Stimulated activated CD8-positive, alpha-beta memory T cell treated with anti-CD3 and anti-CD28 coated beads, Interleukin-4, amount 100 ng/mL, for 1 hour (primary cell): Measurements from ENCODE around the gene GRM5.
A peak's percentile ranks its signal among the peaks of the same experiment; 100 is the strongest.
"Not testable (repeated sequence)": the region's sequence is repeated elsewhere in the genome, so short reads cannot be mapped to it uniquely, and the experiment has no call there.

Experiments
- DNase-seq, 2 donors: peaks; one replicate each; pipeline ENCODE4 v3.0.0-alpha.2; 2020; ENCODE audit warnings: low read depth in 2 of 2, low spot score in 1 of 2

GRM5 gene

DNA sequence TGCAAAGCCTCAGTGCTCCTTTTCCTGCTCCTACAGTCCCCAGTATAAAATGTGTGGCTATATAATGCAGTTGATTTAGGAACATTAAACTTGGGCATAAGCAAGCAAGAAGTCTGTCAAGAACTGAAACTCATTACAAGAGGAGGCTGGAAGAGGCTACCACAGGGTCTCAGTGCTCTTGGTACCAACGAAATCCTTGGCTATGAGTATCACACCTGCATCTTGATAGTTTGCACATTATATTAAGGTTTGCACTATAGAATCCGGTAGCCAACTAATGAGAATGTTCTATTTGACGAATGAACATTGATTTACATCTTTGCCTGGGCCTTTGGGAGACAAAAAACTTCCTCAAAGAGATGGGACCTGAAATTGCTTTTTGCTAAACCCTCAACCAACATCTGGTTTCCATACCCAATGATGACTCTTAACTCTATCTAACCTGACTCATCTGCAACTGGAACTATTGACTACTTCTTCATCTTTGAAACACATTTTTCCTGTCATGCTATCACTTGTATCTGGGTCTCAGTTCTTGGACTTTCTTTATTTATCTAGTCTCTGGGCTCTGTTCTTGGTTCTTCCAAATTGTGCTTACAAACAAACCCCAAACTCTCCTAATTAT, 521.0 kb downstream of the GRM5 start:
- DNase-seq: no peak

- peak; percentile 29 to 50 for DNase-seq
Observed at GRCh38 chr11:88543902-88544655, 521.7 kb downstream of the GRM5 start.

- DNase-seq: no peak
Observed at GRCh38 chr11:88541006-88541405, 524.8 kb downstream of the GRM5 start.

- DNase-seq: no peak
Observed at GRCh38 chr11:88538098-88538497, 527.7 kb downstream of the GRM5 start.

GRCh38 chr11:88537613-88538012, 528.2 kb downstream of the GRM5 start:
- no peak for DNase-seq

- DNase-seq: no peak
Observed at GRCh38 chr11:88536616-88537265, 529.0 kb downstream of the GRM5 start.

DNA sequence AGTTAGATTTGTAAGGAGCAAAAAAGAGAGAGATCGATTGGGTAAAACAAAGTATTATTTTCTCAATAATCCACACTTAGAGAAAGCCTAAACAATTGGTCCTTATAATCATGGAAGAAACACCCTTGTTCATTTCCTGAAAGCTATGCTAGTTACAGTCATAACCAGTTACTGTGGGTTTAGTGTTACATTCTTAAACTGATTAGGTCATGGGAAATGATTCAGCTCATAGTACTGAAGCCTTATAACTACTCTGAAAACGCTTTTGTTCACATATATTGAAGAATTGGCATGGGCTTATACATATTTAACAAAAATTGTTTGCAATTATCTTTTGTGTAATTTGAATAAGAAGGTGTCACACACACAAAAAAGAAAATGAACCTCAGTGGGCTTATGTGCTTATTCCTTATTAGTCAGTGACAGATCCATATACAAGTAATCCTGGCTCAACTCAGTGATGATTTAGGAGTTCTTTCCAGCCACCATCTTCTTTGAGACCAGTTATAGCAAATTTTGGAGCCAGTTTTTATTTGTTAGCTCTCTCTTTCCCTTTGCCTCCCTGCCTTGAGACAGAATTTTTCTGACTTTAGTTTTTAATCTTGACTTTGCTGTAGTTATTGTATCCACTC, 529.8 kb downstream of the GRM5 start:
- no peak for DNase-seq

GRCh38 chr11:88535266-88535665, 530.5 kb downstream of the GRM5 start:
- no peak for DNase-seq

GRCh38 chr11:88534706-88535105, 531.1 kb downstream of the GRM5 start:
- not testable (repeated sequence) for DNase-seq

GRCh38 chr11:88534185-88534584, 531.6 kb downstream of the GRM5 start:
- DNase-seq: no peak

DNA sequence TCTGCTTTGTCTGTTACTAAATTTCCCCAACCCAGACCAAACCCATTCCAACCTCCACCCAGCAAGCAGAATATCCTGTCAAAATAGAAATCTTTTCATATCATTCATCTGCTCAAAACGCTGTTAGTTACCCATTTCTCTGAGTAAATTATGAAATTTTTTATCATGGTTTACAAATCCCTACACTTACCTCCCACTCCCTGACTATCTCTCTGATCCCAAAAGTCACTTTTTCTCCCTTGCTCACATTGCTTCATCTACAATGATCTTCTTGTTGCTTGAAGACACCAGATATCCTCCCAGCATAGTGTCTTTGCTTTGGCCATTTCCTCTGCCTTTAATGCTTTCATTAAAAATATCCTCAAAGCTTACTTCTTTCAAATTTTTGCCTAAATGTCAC, 532.8 kb downstream of the GRM5 start:
- DNase-seq: no peak

GRCh38 chr11:88531831-88532230, 534.0 kb downstream of the GRM5 start:
- no peak for DNase-seq

- no peak for DNase-seq
Observed at GRCh38 chr11:88529426-88529825, 536.4 kb downstream of the GRM5 start.

- DNase-seq: no peak
Observed at GRCh38 chr11:88523386-88524071, 542.3 kb downstream of the GRM5 start.

DNA sequence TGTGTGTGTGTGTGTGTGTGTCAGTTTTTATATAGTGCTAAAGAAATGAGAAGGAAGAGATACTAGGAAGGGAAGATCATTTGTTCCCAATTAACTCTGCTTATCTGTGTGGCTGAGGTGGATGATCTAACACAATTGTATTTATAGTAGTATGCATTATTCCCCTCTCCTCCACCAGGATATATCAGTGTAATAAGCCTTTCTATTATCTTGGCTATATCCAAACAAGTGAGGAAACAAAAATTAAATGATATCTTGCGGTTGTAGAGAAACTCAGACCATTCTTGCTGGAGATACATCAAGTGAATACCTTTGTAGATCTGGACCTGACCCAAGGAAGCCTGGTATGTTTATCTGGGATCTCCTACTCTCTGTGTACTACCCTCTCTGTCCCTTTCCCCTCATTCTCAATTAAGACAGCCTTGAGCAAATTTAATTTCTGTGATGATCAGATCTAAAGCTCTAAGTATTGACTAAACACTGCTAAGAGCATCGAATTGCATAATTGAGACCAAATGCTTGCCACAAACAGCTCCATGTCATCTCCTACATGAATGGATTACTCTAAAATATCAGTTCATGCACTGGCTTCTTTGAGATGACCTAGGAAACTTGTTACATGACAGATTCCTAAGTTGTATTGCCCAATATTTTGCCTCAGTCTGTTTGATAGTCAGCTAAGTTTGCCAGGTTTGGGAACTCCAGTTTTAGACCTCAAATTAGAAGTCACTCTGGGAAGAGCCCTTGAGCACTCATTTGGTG, 543.0 kb downstream of the GRM5 start:
- no peak for DNase-seq

GRCh38 chr11:88521799-88522201, 544.0 kb downstream of the GRM5 start:
- no peak for DNase-seq

DNA sequence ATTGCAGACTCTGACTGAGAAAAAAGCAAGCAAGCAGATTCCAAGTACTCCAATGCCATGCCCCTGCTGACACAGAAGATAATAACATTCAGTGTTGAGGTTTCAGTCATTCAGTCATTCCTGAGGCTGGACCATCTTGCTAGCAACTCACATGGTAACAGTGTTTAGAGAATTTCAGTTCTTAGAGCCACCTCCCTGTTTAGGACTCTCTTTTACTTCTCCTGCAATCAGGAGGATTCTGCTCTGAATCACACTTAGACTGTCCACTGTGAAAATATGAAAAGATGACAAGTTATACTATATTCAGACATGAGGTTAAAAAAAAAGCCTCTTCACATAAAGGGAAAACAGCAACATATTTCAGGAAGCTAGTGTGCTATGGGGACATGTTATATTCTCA, 544.4 kb downstream of the GRM5 start:
- DNase-seq: no peak

DNA sequence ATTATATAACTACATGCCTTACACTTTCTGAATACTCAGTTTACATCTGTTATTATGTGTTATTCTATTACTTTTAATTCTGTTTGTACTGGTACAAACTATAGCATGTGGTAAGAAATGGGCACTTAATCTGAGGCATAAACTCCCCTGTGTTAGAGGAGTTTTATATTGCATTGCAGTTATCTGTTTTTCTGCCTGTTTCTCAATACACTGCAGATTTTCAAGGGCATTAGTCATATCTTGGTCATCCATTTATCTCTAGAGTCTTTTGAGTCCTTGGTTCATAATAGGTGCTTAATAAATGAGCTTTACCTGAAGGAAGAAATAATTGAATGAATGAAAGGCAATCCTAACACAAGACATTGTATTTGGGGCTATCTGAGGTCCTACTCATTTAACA, 545.4 kb downstream of the GRM5 start:
- DNase-seq: no peak

GRCh38 chr11:88515002-88515401, 550.8 kb downstream of the GRM5 start:
- DNase-seq: no peak

DNA sequence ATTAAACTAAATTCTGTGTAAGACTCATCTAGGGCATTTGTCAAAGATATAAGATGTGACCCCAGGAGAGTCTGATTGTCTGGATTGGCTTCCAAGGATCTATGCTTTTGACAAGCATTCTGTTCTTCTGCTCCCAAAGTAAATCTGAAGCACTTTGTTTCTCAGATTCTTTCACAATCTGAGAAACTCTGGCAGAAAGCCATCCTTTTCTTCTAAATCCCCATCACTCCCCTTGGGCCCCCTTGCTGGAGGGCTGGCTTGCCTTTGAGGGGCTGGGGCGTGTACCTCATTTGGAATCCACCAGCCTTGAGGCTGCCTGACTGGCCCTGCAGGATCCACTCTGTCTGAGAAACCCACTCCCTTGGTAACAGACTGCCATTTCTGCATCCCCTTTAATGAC, 554.8 kb downstream of the GRM5 start:
- no peak for DNase-seq
